ENCODE results near the gene CAPN7. TPM values are rescaled to one million over a fixed set of nuclear protein-coding genes. Genes with fewer than 3 reads are reported as not detected.

CAPN7 gene
- total and polyA plus RNA-seq, 8 donors = 7.1 to 23.9 (median 18.8) TPM

GRCh38 chr3:15228147-15228546 is 22.1 kb downstream of the CAPN7 start:
- WGBS, 2 donors = 90 to 94% methylated on average over 1 of the region's 1 CpG
- no peak for TF ChIP-seq CTCF (IDR thresholded peaks at IDR 0.05)
- Histone ChIP-seq H3K4me3 (no peak overlapping the region), H3K27ac (no peak overlapping the region), H3K27me3 (no peaks in the 10 kb centered on the region), H3K4me1 (no peaks in the 10 kb centered on the region), H3K36me3 (peaks cover 11 to 42% (median 15%) of the 10 kb centered on the region in 3 donors), H3K9me3 (no peaks in the 10 kb centered on the region)
- intact Hi-C loops (cut with DNase I) = no loop called here
- FAIRE-seq (no peak), DNase-seq (no peak), ATAC-seq (no peak)

GRCh38 chr3:15229262-15229661 is 23.2 kb downstream of the CAPN7 start:
- ATAC-seq = no peak
- TF ChIP-seq CTCF (IDR thresholded peaks at IDR 0.05) = no peak
- Histone ChIP-seq H3K4me1 (no peaks in the 10 kb centered on the region), H3K27ac (no peak overlapping the region), H3K4me3 (no peak overlapping the region), H3K36me3 (peaks cover 11 to 43% (median 21%) of the 10 kb centered on the region in 3 donors), H3K9me3 (no peaks in the 10 kb centered on the region), H3K27me3 (no peaks in the 10 kb centered on the region)
- intact Hi-C loops (cut with DNase I) = no loop called here
- 92 to 99% methylated on average over 4 of the region's 4 CpGs for WGBS, 2 donors
- FAIRE-seq = no peak
- DNase-seq = no peak

- Histone ChIP-seq H3K27ac (no peak overlapping the region), H3K4me1 (no peaks in the 10 kb centered on the region), H3K4me3 (no peak overlapping the region), H3K9me3 (no peaks in the 10 kb centered on the region), H3K36me3 (peaks cover 5 to 57% (median 16%) of the 10 kb centered on the region in 3 donors), H3K27me3 (no peaks in the 10 kb centered on the region)
- DNase-seq (no peak), ATAC-seq (peak in 1 of 4 donors; percentile 40), FAIRE-seq (no peak)
- intact Hi-C loops (cut with DNase I) = no loop called here
- TF ChIP-seq CTCF (IDR thresholded peaks at IDR 0.05) = no peak
- WGBS, 2 donors = 88 to 93% methylated on average over 1 of the region's 1 CpG
Measured at GRCh38 chr3:15241341-15241740, 35.3 kb downstream of the CAPN7 start.

- Histone ChIP-seq H3K4me3 (no peak overlapping the region), H3K4me1 (no peaks in the 10 kb centered on the region), H3K9me3 (no peaks in the 10 kb centered on the region), H3K36me3 (peaks cover 9 to 66% (median 21%) of the 10 kb centered on the region in 3 donors), H3K27ac (no peak overlapping the region), H3K27me3 (no peaks in the 10 kb centered on the region)
- WGBS, 2 donors = 74 to 76% methylated on average over 5 of the region's 5 CpGs
- no peak for TF ChIP-seq CTCF (IDR thresholded peaks at IDR 0.05)
- ATAC-seq (no peak), FAIRE-seq (no peak), DNase-seq (no peak)
- intact Hi-C loops (cut with DNase I) = no loop called here
Measured at GRCh38 chr3:15243822-15244482, 37.9 kb downstream of the CAPN7 start.

GRCh38 chr3:15246186-15246585 is 40.1 kb downstream of the CAPN7 start:
- Histone ChIP-seq H3K27me3 (no peaks in the 10 kb centered on the region), H3K9me3 (no peaks in the 10 kb centered on the region), H3K27ac (no peak overlapping the region), H3K36me3 (peaks cover 4 to 70% (median 24%) of the 10 kb centered on the region in 3 donors), H3K4me3 (no peak overlapping the region), H3K4me1 (no peaks in the 10 kb centered on the region)
- ATAC-seq = no peak
- no peak for FAIRE-seq
- 69 to 79% methylated on average over 2 of the region's 2 CpGs for WGBS, 2 donors
- no peak for TF ChIP-seq CTCF (IDR thresholded peaks at IDR 0.05)
- DNase-seq = no peak
- intact Hi-C loops (cut with DNase I) = no loop called here

Measured in pancreas (tissue), 10 donors.